HEK293T (cell line): ENCODE measurements around the gene GRM5.

Experiments
- BHLHE40 ChIP-seq: fragments of 450-650 bp; IDR thresholded peaks from 2 replicates; pipeline ENCODE4 v1.6.1; 2016; ENCODE audit warnings: mild to moderate bottlenecking, moderate library complexity, borderline replicate concordance
- CTBP1 ChIP-seq: fragments of 450-650 bp; IDR thresholded peaks from 2 replicates; pipeline ENCODE4 v1.6.1; 2016; ENCODE audit warnings: borderline replicate concordance
- ELF4 ChIP-seq: fragments of 450-650 bp; IDR thresholded peaks from 2 replicates; pipeline ENCODE4 v1.6.1; 2017; ENCODE audit warnings: antibody characterized with exemption
- FOXA1 ChIP-seq: fragments of 450-650 bp; IDR thresholded peaks from 2 replicates; pipeline ENCODE4 v1.6.1; 2016; ENCODE audit warnings: mild to moderate bottlenecking
- FOXK2 ChIP-seq: fragments of 450-650 bp; IDR thresholded peaks from 2 replicates; pipeline ENCODE4 v1.6.1; 2016; ENCODE audit warnings: mild to moderate bottlenecking
- FOXM1 ChIP-seq: fragments of 450-650 bp; IDR thresholded peaks from 2 replicates; pipeline ENCODE4 v1.6.1; 2017; ENCODE audit warnings: mild to moderate bottlenecking, borderline replicate concordance
- HDGF ChIP-seq: fragments of 450-650 bp; IDR thresholded peaks from 2 replicates; pipeline ENCODE4 v1.6.1; 2017; ENCODE audit warnings: antibody characterized with exemption, borderline replicate concordance
- L3MBTL2 ChIP-seq: fragments of 450-650 bp; conservative IDR thresholded peaks from 2 replicates; pipeline ENCODE4 v1.6.1; 2016; ENCODE audit warnings: mild to moderate bottlenecking
- LEF1 ChIP-seq: fragments of 450-650 bp; IDR thresholded peaks from 2 replicates; pipeline ENCODE4 v1.6.1; 2017; ENCODE audit warnings: mild to moderate bottlenecking, borderline replicate concordance
- PKNOX1 ChIP-seq: fragments of 450-650 bp; IDR thresholded peaks from 2 replicates; pipeline ENCODE4 v1.6.1; 2016
- SP1 ChIP-seq: fragments of 450-650 bp; IDR thresholded peaks from 2 replicates; pipeline ENCODE4 v1.6.1; 2017
- TARDBP ChIP-seq: fragments of 450-650 bp; IDR thresholded peaks from 2 replicates; pipeline ENCODE4 v1.6.1; 2016
- ZNF384 ChIP-seq: fragments of 450-650 bp; IDR thresholded peaks from 2 replicates; pipeline ENCODE4 v1.6.1; 2016

- no peak for TF ChIP-seq SP1
- TF ChIP-seq FOXA1: no peak
- TF ChIP-seq FOXM1: no peak
- no peak for TF ChIP-seq ZNF384
- no peak for TF ChIP-seq L3MBTL2
- no peak for TF ChIP-seq ELF4
- TF ChIP-seq TARDBP: no peak
- TF ChIP-seq FOXK2: no peak
- no peak for TF ChIP-seq HDGF
- no peak for TF ChIP-seq BHLHE40
- TF ChIP-seq CTBP1: no peak
- TF ChIP-seq LEF1: no peak
- no peak for TF ChIP-seq PKNOX1
Measured at GRCh38 chr11:88537613-88538012, 528.2 kb downstream of the GRM5 start.
